HEK293 (cell line): ENCODE data around the gene SMIM1.

Experiments used
- CTCF ChIA-PET: fragments of 350-600 bp; formaldehyde crosslinking; extraction: SDS; loops from one replicate; lab custom pipeline; 2021; ENCODE audit warnings: antibody characterized with exemption; lab: Yijun Ruan, JAX
- POLR2A ChIA-PET: fragments of 300-600 bp; formaldehyde crosslinking; extraction: SDS; loops from one replicate; lab custom pipeline; 2020; ENCODE audit warnings: antibody characterized with exemption, inconsistent platforms; lab: Yijun Ruan, JAX
- H3K27ac ChIP-seq: fragments of 200-500 bp; sonication (Bioruptor generic); 2 replicates; pipeline ENCODE4 v1.5.1; 2014; ENCODE audit warnings: low read depth, low read length, control low read depth, inconsistent platforms; ENCODE audit errors: extremely low read depth
- H3K36me3 ChIP-seq, 2 experiments: fragments of 200-500 bp in 1 of 2; sonication (Bioruptor generic) in 1 of 2; 1 replicate in 1 of 2; 2 replicates in 1 of 2; pipeline ENCODE4 v1.5.1; 2014 to 2017; ENCODE audit warnings: inconsistent platforms in 2 of 2, low read length in 2 of 2; ENCODE audit not compliant: control insufficient read depth in 2 of 2, insufficient read depth in 1 of 2
- H3K4me1 ChIP-seq: fragments of 200-500 bp; sonication (Bioruptor generic); 2 replicates; pipeline ENCODE4 v1.5.1; 2014; ENCODE audit warnings: mild to moderate bottlenecking, low read length, inconsistent platforms; ENCODE audit not compliant: control insufficient read depth, insufficient read depth
- H3K4me3 ChIP-seq: 2 replicates; pipeline ENCODE4 v1.5.1; 2011; ENCODE audit warnings: low read depth, mild to moderate bottlenecking, control low read depth, low read length, moderate library complexity
- H3K9me3 ChIP-seq: fragments of 200-500 bp; sonication (Bioruptor generic); 2 replicates; pipeline ENCODE4 v1.5.1; 2014; ENCODE audit warnings: low read depth, low read length, inconsistent platforms; ENCODE audit not compliant: control insufficient read depth, insufficient read depth
- EGR2 ChIP-seq: fragments of 450-650 bp; formaldehyde crosslinking; IDR thresholded peaks from 2 replicates; pipeline ENCODE4 v1.5.1; 2016; ENCODE audit warnings: low read depth, missing biosample characterization, missing genetic modification characterization
- GLIS1 ChIP-seq: fragments of 450-650 bp; formaldehyde crosslinking; IDR thresholded peaks from 2 replicates; pipeline ENCODE4 v1.5.1; 2016; ENCODE audit warnings: missing biosample characterization, missing genetic modification characterization
- HIC1 ChIP-seq: fragments of 450-650 bp; formaldehyde crosslinking; IDR thresholded peaks from 2 replicates; pipeline ENCODE4 v1.5.1; 2016; ENCODE audit warnings: missing biosample characterization, missing genetic modification characterization
- KLF10 ChIP-seq: fragments of 450-650 bp; IDR thresholded peaks from 2 replicates; pipeline ENCODE4 v1.5.1; 2018; ENCODE audit warnings: missing biosample characterization, mild to moderate bottlenecking, missing genetic modification characterization
- PRDM1 ChIP-seq: fragments of 450-650 bp; formaldehyde crosslinking; IDR thresholded peaks from 2 replicates; pipeline ENCODE4; 2016; ENCODE audit warnings: missing biosample characterization, missing genetic modification characterization
- SP2 ChIP-seq: fragments of 450-650 bp; formaldehyde crosslinking; IDR thresholded peaks from 2 replicates; pipeline ENCODE4 v1.5.1; 2016; ENCODE audit warnings: missing biosample characterization, missing genetic modification characterization
- TRIM28 ChIP-seq: IDR thresholded peaks from 2 replicates; pipeline ENCODE4 v1.6.1; 2011; ENCODE audit warnings: low read length, control low read depth, borderline replicate concordance
- ZBTB26 ChIP-seq: fragments of 450-650 bp; formaldehyde crosslinking; optimal IDR thresholded peaks from 2 replicates; pipeline ENCODE3; 2016; ENCODE audit warnings: missing biosample characterization, mild to moderate bottlenecking, missing genetic modification characterization
- ZBTB49 ChIP-seq: fragments of 450-650 bp; formaldehyde crosslinking; IDR thresholded peaks from 2 replicates; pipeline ENCODE4 v1.5.1; 2016; ENCODE audit warnings: missing biosample characterization, missing genetic modification characterization, low read depth
- ZFHX2 ChIP-seq: fragments of 450-650 bp; formaldehyde crosslinking; conservative IDR thresholded peaks from 2 replicates; pipeline ENCODE4 v1.5.1; 2016; ENCODE audit warnings: missing biosample characterization, missing genetic modification characterization
- ZFP41 ChIP-seq: fragments of 450-650 bp; formaldehyde crosslinking; IDR thresholded peaks from 2 replicates; pipeline ENCODE4 v1.5.1; 2016; ENCODE audit warnings: missing biosample characterization, missing genetic modification characterization, borderline replicate concordance
- ZIC2 ChIP-seq: fragments of 450-650 bp; formaldehyde crosslinking; IDR thresholded peaks from 2 replicates; pipeline ENCODE4 v1.5.1; 2016; ENCODE audit warnings: missing biosample characterization, missing genetic modification characterization
- ZNF114 ChIP-seq: fragments of 450-650 bp; formaldehyde crosslinking; IDR thresholded peaks from 2 replicates; pipeline ENCODE4 v1.5.0; 2017; ENCODE audit warnings: missing biosample characterization, missing genetic modification characterization
- ZNF132 ChIP-seq: fragments of 450-650 bp; formaldehyde crosslinking; IDR thresholded peaks from 2 replicates; pipeline ENCODE4 v1.5.1; 2017; ENCODE audit warnings: missing biosample characterization, missing genetic modification characterization, borderline replicate concordance
- ZNF138 ChIP-seq: fragments of 450-650 bp; formaldehyde crosslinking; IDR thresholded peaks from 2 replicates; pipeline ENCODE4 v1.5.1; 2016; ENCODE audit warnings: missing biosample characterization, missing genetic modification characterization, borderline replicate concordance
- ZNF146 ChIP-seq: fragments of 450-650 bp; formaldehyde crosslinking; IDR thresholded peaks from 2 replicates; pipeline ENCODE4 v1.5.1; 2016; ENCODE audit warnings: missing biosample characterization, missing genetic modification characterization
- ZNF175 ChIP-seq: fragments of 450-650 bp; formaldehyde crosslinking; IDR thresholded peaks from 2 replicates; pipeline ENCODE4 v1.5.1; 2016; ENCODE audit warnings: missing biosample characterization, missing genetic modification characterization
- ZNF202 ChIP-seq: fragments of 450-650 bp; formaldehyde crosslinking; IDR thresholded peaks from 2 replicates; pipeline ENCODE4 v1.5.1; 2016; ENCODE audit warnings: missing biosample characterization, missing genetic modification characterization, borderline replicate concordance
- ZNF280C ChIP-seq: fragments of 450-650 bp; formaldehyde crosslinking; IDR thresholded peaks from 2 replicates; pipeline ENCODE4 v1.5.1; 2016; ENCODE audit warnings: missing biosample characterization, missing genetic modification characterization
- ZNF341 ChIP-seq: fragments of 450-650 bp; formaldehyde crosslinking; IDR thresholded peaks from 2 replicates; pipeline ENCODE4; 2016; ENCODE audit warnings: low read depth, missing biosample characterization, missing genetic modification characterization
- ZNF350 ChIP-seq: fragments of 450-650 bp; formaldehyde crosslinking; IDR thresholded peaks from 2 replicates; pipeline ENCODE4 v1.5.0; 2017; ENCODE audit warnings: missing biosample characterization, mild to moderate bottlenecking, missing genetic modification characterization
- ZNF354C ChIP-seq: fragments of 450-650 bp; formaldehyde crosslinking; IDR thresholded peaks from 2 replicates; pipeline ENCODE4 v1.5.1; 2016; ENCODE audit warnings: missing biosample characterization, missing genetic modification characterization, low read depth, borderline replicate concordance
- ZNF488 ChIP-seq: fragments of 450-650 bp; formaldehyde crosslinking; IDR thresholded peaks from 2 replicates; pipeline ENCODE4 v1.5.1; 2016; ENCODE audit warnings: missing biosample characterization, missing genetic modification characterization
- ZNF510 ChIP-seq: fragments of 450-650 bp; formaldehyde crosslinking; IDR thresholded peaks from 2 replicates; pipeline ENCODE4 v1.5.1; 2018; ENCODE audit warnings: mild to moderate bottlenecking, missing genetic modification characterization, missing biosample characterization; ENCODE audit not compliant: insufficient replicate concordance
- ZNF521 ChIP-seq: fragments of 450-650 bp; formaldehyde crosslinking; IDR thresholded peaks from 2 replicates; pipeline ENCODE4 v1.5.1; 2017; ENCODE audit warnings: missing biosample characterization, mild to moderate bottlenecking, missing genetic modification characterization
- ZNF596 ChIP-seq: fragments of 450-650 bp; IDR thresholded peaks from 2 replicates; pipeline ENCODE4 v1.5.0; 2018; ENCODE audit warnings: missing biosample characterization, mild to moderate bottlenecking, missing genetic modification characterization, moderate library complexity
- ZNF610 ChIP-seq: fragments of 450-650 bp; formaldehyde crosslinking; IDR thresholded peaks from 2 replicates; pipeline ENCODE4 v1.5.1; 2016; ENCODE audit warnings: missing biosample characterization, missing genetic modification characterization, borderline replicate concordance
- ZNF747 ChIP-seq: fragments of 450-650 bp; formaldehyde crosslinking; IDR thresholded peaks from 2 replicates; pipeline ENCODE4 v1.5.1; 2016; ENCODE audit warnings: missing biosample characterization, missing genetic modification characterization
- ZNF843 ChIP-seq: fragments of 450-650 bp; formaldehyde crosslinking; IDR thresholded peaks from 2 replicates; pipeline ENCODE4 v1.5.1; 2016; ENCODE audit warnings: missing biosample characterization, missing genetic modification characterization

Gene SMIM1

GRCh38 chr1:3795453-3796214, 23.1 kb downstream of the SMIM1 start:
- H3K4me3 ChIP-seq = peak overlapping the region; percentile 93
- H3K27ac ChIP-seq = peak overlapping the region; percentile 63; the same call in 1 of the 2 replicates
- ChIA-PET POLR2A (interaction anchor here (0.6 to 2.1 kb wide), 7 partner anchors 10 to 105 kb away, joined by 3 to 7 read pairs (median 3); partner anchors contain the start of genes CEP104 and DFFB), CTCF (interaction anchor here (0.9 to 1.4 kb wide), 2 partner anchors 311 to 342 kb away, joined by 3 read pairs; no protein-coding TSS in a partner anchor)
- no peaks in the 10 kb centered on the region for H3K9me3 ChIP-seq
- H3K36me3 ChIP-seq = peaks cover 4 to 29% of the 10 kb centered on the region in 2 experiments; a peak in 2 of 3 replicates
- peaks cover 3% of the 10 kb centered on the region; the same call in 1 of the 2 replicates for H3K4me1 ChIP-seq
- no peak for TF ChIP-seq ZNF488 (tag by site-specific recombination)
- TF ChIP-seq ZNF354C (tag by site-specific recombination) = no peak
- peak; percentile 32 for TF ChIP-seq EGR2 (tag by site-specific recombination)
- no peak for TF ChIP-seq ZNF114 (tag by site-specific recombination)
- TF ChIP-seq SP2 (tag by site-specific recombination) = peak; percentile 25; the same call in 1 of the 2 replicates
- no peak for TF ChIP-seq HIC1 (tag by site-specific recombination)
- TF ChIP-seq ZFHX2 = 0 out of 2 replicates have a peak, but pooled peaks have one; percentile 19
- no peak for TF ChIP-seq ZNF138 (tag by site-specific recombination)
- no peak for TF ChIP-seq ZNF747 (tag by site-specific recombination)
- TF ChIP-seq KLF10 = no peak
- peak; percentile 86 for TF ChIP-seq GLIS1 (tag by site-specific recombination)
- TF ChIP-seq ZNF610 = no peak
- TF ChIP-seq ZBTB26 (tag by site-specific recombination) = peak; percentile 35
- no peak for TF ChIP-seq PRDM1
- no peak for TF ChIP-seq ZNF350
- TF ChIP-seq ZNF596 (tag by site-specific recombination) = no peak
- no peak for TF ChIP-seq ZNF132
- no peak for TF ChIP-seq ZBTB49
- TF ChIP-seq TRIM28 = no peak
- TF ChIP-seq ZNF280C (tag by site-specific recombination) = no peak
- no peak for TF ChIP-seq ZNF202 (tag by site-specific recombination)
- TF ChIP-seq ZNF521 (tag by site-specific recombination) = no peak
- no peak for TF ChIP-seq ZNF175 (tag by site-specific recombination)
- no peak for TF ChIP-seq ZNF843 (tag by site-specific recombination)
- TF ChIP-seq ZNF146 (tag by site-specific recombination) = no peak
- no peak for TF ChIP-seq ZFP41
- TF ChIP-seq ZNF341 (tag by site-specific recombination) = no peak
- no peak for TF ChIP-seq ZNF510 (tag by site-specific recombination)
- peak; percentile 78 for TF ChIP-seq ZIC2
